GM12878 (cell line): ENCODE results near the gene PDCD7.

Experiments used
- POLR2AphosphoS5 ChIP-seq: IDR thresholded peaks from 2 replicates; pipeline ENCODE4 v1.6.1; 2011; ENCODE audit warnings: mild to moderate bottlenecking, low read length, inconsistent platforms
- RCOR1 ChIP-seq: conservative IDR thresholded peaks from 2 replicates; pipeline ENCODE4 v1.6.1; 2012; ENCODE audit warnings: low read depth, low read length, improper control_type of control experiment

- TF ChIP-seq RCOR1 (no peak), POLR2AphosphoS5 (no peak)
Observed at GRCh38 chr15:65077291-65077980, 56.2 kb downstream of the PDCD7 start.
